HG03095 (cell line): ENCODE results near the gene USP43.

ENCODE experiments used
- ATAC-seq: cut with Tn5 transposase; IDR thresholded peaks from one replicate; pipeline ENCODE4 v1.9.1; 2021; ENCODE audit warnings: moderate library complexity; ENCODE audit not compliant: unreplicated experiment

The USP43 gene

GRCh38 chr17:9705745-9706144 is 60.4 kb downstream of the USP43 start:
- ATAC-seq, result no peak

DNA sequence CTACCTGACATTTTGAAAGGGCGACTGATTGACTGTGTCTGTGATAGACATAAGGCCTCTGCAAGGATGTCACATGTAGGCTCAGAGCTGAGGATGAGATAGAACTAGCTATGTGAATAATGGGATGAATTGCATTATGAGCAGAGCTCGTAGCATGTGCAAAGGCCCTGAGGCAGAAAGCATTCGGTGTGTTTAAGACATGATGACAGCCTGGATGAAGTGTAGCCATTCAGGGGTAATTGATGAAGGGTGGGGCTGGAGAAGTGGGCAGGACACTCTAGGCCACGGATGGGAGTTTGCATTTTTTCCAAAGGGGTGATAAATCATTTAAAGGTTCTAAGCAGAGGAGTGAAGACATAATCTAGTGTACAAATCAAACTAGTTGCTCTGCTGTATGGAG is 62.6 kb downstream of the USP43 start:
- ATAC-seq, result no peak

- ATAC-seq, result no peak
These were observed 69.5 kb downstream of the USP43 start for GRCh38 chr17:9714801-9715200.

DNA sequence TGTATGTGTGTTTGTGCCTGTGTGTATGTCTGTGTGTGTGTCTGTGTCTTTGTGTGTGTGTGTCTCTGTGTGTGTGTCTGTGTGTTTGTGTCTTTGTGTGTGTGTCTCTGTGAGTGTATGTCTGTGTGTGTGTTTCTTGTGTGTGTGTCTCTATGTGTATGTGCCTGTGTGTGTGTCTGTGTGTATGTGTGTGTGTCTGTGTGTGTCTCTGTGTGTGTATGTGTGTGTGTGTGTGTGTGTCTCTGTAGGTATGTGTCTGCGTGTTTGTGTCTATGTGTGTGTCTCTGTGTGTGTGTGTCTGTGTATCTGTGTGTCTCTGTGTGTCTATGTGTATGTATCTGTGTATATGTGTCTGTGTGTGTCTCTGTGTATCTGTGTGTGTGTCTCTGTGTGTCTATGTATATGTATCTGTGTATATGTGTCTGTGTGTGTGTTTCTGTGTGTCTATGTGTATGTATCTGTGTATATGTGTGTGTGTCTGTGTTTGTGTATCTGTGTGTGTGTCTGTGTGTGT is 70.2 kb downstream of the USP43 start:
- no peak for ATAC-seq

- no peak for ATAC-seq
These were observed 80.3 kb downstream of the USP43 start for GRCh38 chr17:9725575-9725974.

GRCh38 chr17:9726291-9726690 is 81.0 kb downstream of the USP43 start:
- no peak for ATAC-seq

GRCh38 chr17:9728005-9728404 is 82.7 kb downstream of the USP43 start:
- no peak for ATAC-seq

GRCh38 chr17:9728564-9728963 is 83.2 kb downstream of the USP43 start:
- ATAC-seq, result no peak

GRCh38 chr17:9729034-9729650 is 83.8 kb downstream of the USP43 start:
- no peak for ATAC-seq

- no peak for ATAC-seq
These were observed 84.6 kb downstream of the USP43 start for GRCh38 chr17:9729735-9730420.

DNA sequence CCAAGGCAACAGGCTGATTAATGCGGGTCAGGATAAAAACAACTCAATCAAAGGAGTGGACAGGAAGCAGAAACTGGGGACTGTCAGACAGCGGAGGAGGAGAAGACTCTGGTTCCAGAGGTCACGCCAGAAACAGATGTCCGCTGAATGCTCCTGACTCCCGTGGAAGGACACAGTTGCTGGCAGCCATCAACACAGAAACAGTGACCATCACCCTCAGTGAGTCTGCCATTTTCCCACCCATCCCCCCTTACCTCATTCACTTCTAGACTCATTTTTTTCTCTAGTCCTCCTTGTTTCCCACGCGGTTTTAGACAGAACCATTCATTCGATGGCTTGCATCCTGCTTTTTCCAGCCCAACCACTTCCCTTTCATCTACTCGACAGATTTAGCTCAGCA is 105.2 kb downstream of the USP43 start:
- ATAC-seq, result no peak

- ATAC-seq, result no peak
These were observed 109.8 kb downstream of the USP43 start for GRCh38 chr17:9755083-9755482.

DNA sequence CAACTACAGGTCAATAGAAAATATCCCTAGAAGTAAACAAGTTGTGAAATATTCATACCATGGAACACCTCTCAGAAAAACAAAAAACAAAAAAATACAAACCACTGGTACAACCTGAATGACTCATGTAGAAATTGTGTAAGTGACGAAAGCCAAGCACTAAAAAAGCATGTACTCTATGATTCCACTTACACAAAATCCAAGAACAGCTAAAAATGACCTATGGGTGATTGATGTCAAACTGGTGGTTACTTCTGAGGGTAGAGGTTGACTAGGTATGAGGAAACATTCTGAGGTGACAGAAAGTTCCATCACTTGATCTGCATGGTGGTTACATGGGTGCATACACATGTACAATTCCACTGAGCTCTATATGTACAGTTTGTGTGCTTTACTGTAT is 114.9 kb downstream of the USP43 start:
- ATAC-seq, result no peak

- no peak for ATAC-seq
These were observed 118.3 kb downstream of the USP43 start for GRCh38 chr17:9763643-9764042.

- no peak for ATAC-seq
These were observed 120.0 kb downstream of the USP43 start for GRCh38 chr17:9765322-9765721.

GRCh38 chr17:9766970-9767369 is 121.7 kb downstream of the USP43 start:
- no peak for ATAC-seq

GRCh38 chr17:9767432-9767991 is 122.2 kb downstream of the USP43 start:
- no peak for ATAC-seq

GRCh38 chr17:9768381-9768934 is 123.1 kb downstream of the USP43 start:
- ATAC-seq, result no peak

DNA sequence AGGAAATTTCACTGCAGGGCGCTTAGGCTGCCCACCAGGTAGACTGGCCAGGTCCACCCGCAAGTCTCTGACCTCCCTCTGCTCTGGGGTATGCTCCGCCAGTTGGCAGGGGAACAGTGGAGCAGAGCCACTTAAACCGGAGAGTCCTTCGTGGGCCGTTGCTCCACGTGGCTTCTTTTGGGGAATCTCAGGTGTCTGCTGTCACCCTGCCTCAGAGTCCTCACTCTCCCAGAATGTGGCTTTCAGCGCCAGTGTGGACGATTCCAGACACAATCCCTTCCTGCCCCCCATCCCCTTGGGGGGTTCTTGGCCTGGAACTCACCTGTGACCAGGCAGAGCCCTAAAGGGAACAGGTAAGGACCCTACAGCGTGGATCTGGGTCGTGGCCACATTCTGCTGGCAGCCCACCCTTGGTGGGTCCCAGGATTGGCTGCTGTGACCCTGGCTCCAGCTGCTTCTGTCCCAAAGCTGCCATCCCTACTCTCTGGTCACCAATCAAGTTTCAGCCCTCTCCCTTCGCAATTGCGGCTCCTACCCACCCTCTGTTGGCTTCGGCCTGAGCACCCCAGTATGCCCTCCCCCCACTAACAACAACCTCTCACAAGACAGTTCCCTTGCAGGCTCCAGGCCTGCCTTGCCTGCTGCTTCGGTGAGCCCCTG is 123.8 kb downstream of the USP43 start:
- no peak for ATAC-seq

DNA sequence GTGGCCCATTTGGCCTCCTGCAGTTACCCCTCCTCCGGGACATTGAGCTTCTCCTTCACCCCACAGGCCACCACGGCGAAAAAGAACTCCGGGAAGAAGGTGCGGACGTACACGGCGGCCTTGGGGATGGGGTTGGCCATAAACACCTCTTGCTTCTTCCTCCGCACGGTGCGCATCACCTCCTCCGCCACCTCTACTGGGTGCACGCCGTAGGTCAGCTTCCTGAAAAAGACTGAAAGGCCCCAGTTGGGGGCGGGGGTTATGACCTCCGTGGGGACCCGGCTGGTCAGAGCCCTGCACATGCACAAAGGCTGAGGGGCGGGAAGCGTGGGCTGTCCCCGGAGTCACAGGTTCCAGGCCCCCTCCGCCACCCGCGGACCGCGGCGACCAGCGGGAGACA is 126.1 kb downstream of the USP43 start:
- ATAC-seq, result no peak

GRCh38 chr17:9772658-9773057 is 127.3 kb downstream of the USP43 start:
- ATAC-seq, result no peak

- ATAC-seq, result no peak
These were observed 131.6 kb downstream of the USP43 start for GRCh38 chr17:9776911-9777310.
